A549 (cell line): ENCODE measurements around the gene RFX3. TPM values are rescaled to one million over a fixed set of nuclear protein-coding genes. Genes with fewer than 3 reads are reported as not detected.

Experiments
- ATAC-seq, 2 experiments: fragments of 200-7000 bp in 1 of 2; fragments of >200 bp in 1 of 2; cut with Nextera tagmentation in 1 of 2; cut with Tn5 transposase in 1 of 2; 3 replicates each; pipeline versions ENCODE4 v1.8.0 to v1.9.1; 2018 to 2020; ENCODE audit warnings: mild to moderate bottlenecking in 1 of 2, moderate library complexity in 1 of 2
- CTCF ChIA-PET: fragments of 300-600 bp; sonication (Branson Sonifier 250); formaldehyde crosslinking; extraction: SDS; loops from one replicate; lab custom pipeline; 2021; ENCODE audit warnings: antibody characterized with exemption, inconsistent platforms; lab: Yijun Ruan, JAX
- POLR2A ChIA-PET: fragments of 350-600 bp; formaldehyde crosslinking; extraction: SDS; loops from one replicate; lab custom pipeline; 2021; ENCODE audit warnings: antibody characterized with exemption, inconsistent platforms; lab: Yijun Ruan, JAX
- DNase-seq, 2 experiments: peaks; one replicate each; pipeline versions ENCODE4 v3.0.0 to v3.0.0-alpha.2; 2011 to 2016; ENCODE audit warnings: low read depth in 1 of 2, low spot score in 1 of 2
- FAIRE-seq: peaks from 2 replicates; lab custom pipeline; 2011; peaks lifted over from hg19 to GRCh38; lab: Jason Lieb, UNC
- H3K27ac ChIP-seq, 2 experiments: fragments of >200 bp; sonication (Bioruptor Twin); formaldehyde crosslinking; 3 replicates each; pipeline ENCODE4 v1.5.1; 2016 to 2017
- H3K4me1 ChIP-seq: fragments of >200 bp; sonication (Bioruptor Twin); formaldehyde crosslinking; 3 replicates; pipeline ENCODE4 v1.6.1; 2016
- H3K4me2 ChIP-seq: fragments of >200 bp; sonication (Bioruptor Twin); formaldehyde crosslinking; 3 replicates; pipeline ENCODE4 v1.6.1; 2016
- H3K4me3 ChIP-seq: fragments of >200 bp; sonication (Bioruptor Twin); formaldehyde crosslinking; 3 replicates; pipeline ENCODE4 v1.5.1; 2016
- H3K9me3 ChIP-seq: fragments of >200 bp; sonication (Bioruptor Twin); formaldehyde crosslinking; 3 replicates; pipeline ENCODE4 v1.6.1; 2016
- ATOH8 ChIP-seq: fragments of 250-450 bp; sonication (Bioruptor Pico); IDR thresholded peaks from 2 replicates; pipeline ENCODE4 v1.5.0; 2020; ENCODE audit warnings: low read depth, mild to moderate bottlenecking, moderate library complexity
- CBX2 ChIP-seq: fragments of 200-600 bp; sonication (generic); IDR thresholded peaks from 2 replicates; pipeline ENCODE4 v1.6.1; 2016; ENCODE audit warnings: low read depth, mild to moderate bottlenecking, borderline replicate concordance
- CHD4 ChIP-seq: fragments of 200-600 bp; sonication (generic); IDR thresholded peaks from 2 replicates; pipeline ENCODE4 v1.6.1; 2016; ENCODE audit warnings: antibody characterized with exemption, mild to moderate bottlenecking, borderline replicate concordance
- CTCF ChIP-seq: fragments of >200 bp; sonication (Bioruptor Twin); formaldehyde crosslinking; IDR thresholded peaks from 3 replicates; pipeline ENCODE4 v1.5.1; 2016
- ESRRA ChIP-seq: fragments of 150-350 bp; IDR thresholded peaks from 2 replicates; pipeline ENCODE4 v1.6.1; 2014; ENCODE audit warnings: mild to moderate bottlenecking, low read length, borderline replicate concordance
- FOSB ChIP-seq: fragments of 250-450 bp; sonication (Bioruptor Pico); IDR thresholded peaks from 2 replicates; pipeline ENCODE4 v1.5.0; 2020; ENCODE audit warnings: mild to moderate bottlenecking, moderate library complexity
- FOXS1 ChIP-seq: fragments of 250-450 bp; sonication (Bioruptor Pico); IDR thresholded peaks from 2 replicates; pipeline ENCODE4 v1.5.0; 2020; ENCODE audit warnings: mild to moderate bottlenecking, moderate library complexity
- GATA3 ChIP-seq: IDR thresholded peaks from 2 replicates; pipeline ENCODE4 v1.6.1; 2012; ENCODE audit warnings: borderline replicate concordance
- HDAC2 ChIP-seq: fragments of 200-600 bp; sonication (generic); IDR thresholded peaks from 2 replicates; pipeline ENCODE4 v1.6.1; 2016
- HEYL ChIP-seq: fragments of 250-450 bp; sonication (Bioruptor Pico); IDR thresholded peaks from 2 replicates; pipeline ENCODE4 v1.8.0; 2021; ENCODE audit warnings: mild to moderate bottlenecking, moderate library complexity
- HMGXB4 ChIP-seq: fragments of 250-450 bp; sonication (Bioruptor Pico); IDR thresholded peaks from 2 replicates; pipeline ENCODE4 v1.5.0; 2021; ENCODE audit warnings: mild to moderate bottlenecking, moderate library complexity, borderline replicate concordance
- HOXA7 ChIP-seq: fragments of 250-450 bp; sonication (Bioruptor Pico); IDR thresholded peaks from 2 replicates; pipeline ENCODE4 v1.5.0; 2020; ENCODE audit warnings: mild to moderate bottlenecking, moderate library complexity
- JUNB ChIP-seq: fragments of >200 bp; sonication (Bioruptor Twin); formaldehyde crosslinking; IDR thresholded peaks from 2 replicates; pipeline ENCODE4 v1.6.1; 2016
- KDM1A ChIP-seq: fragments of 200-600 bp; sonication (generic); IDR thresholded peaks from 2 replicates; pipeline ENCODE4 v1.6.1; 2016; ENCODE audit warnings: low read depth, mild to moderate bottlenecking
- KDM5A ChIP-seq: fragments of 200-600 bp; sonication (generic); IDR thresholded peaks from 2 replicates; pipeline ENCODE4 v1.6.1; 2016; ENCODE audit warnings: antibody characterized with exemption, mild to moderate bottlenecking
- MAZ ChIP-seq: fragments of 150-350 bp; IDR thresholded peaks from 2 replicates; pipeline ENCODE4 v1.6.1; 2014; ENCODE audit warnings: antibody characterized with exemption, low read depth, low read length, borderline replicate concordance
- MYC ChIP-seq: IDR thresholded peaks from 2 replicates; pipeline ENCODE4 v1.6.1; 2012; ENCODE audit warnings: mild to moderate bottlenecking, inconsistent platforms, low read length, improper control_type of control experiment, borderline replicate concordance
- NPAS2 ChIP-seq: fragments of 250-450 bp; sonication (Bioruptor Pico); IDR thresholded peaks from 2 replicates; pipeline ENCODE4 v1.8.0; 2022; ENCODE audit warnings: mild to moderate bottlenecking, moderate library complexity, borderline replicate concordance
- NR3C1 ChIP-seq: fragments of >200 bp; sonication (Bioruptor Twin); formaldehyde crosslinking; IDR thresholded peaks from 3 replicates; pipeline ENCODE4 v1.6.1; 2017
- PBX3 ChIP-seq: IDR thresholded peaks from 2 replicates; pipeline ENCODE4 v1.6.1; 2012
- POLR2A ChIP-seq: IDR thresholded peaks from 2 replicates; pipeline ENCODE4 v1.6.1; 2012; ENCODE audit warnings: mild to moderate bottlenecking, low read length
- RAD21 ChIP-seq, 2 experiments: fragments of >200 bp in 1 of 2; sonication (Bioruptor Twin) in 1 of 2; formaldehyde crosslinking in 1 of 2; IDR thresholded peaks in 1 of 2; conservative IDR thresholded peaks in 1 of 2; 2 replicates in 1 of 2; 3 replicates in 1 of 2; pipeline ENCODE4 v1.6.1; 2012 to 2018; ENCODE audit warnings: inconsistent platforms in 1 of 2
- RARB ChIP-seq: fragments of 250-450 bp; sonication (Bioruptor Pico); IDR thresholded peaks from 2 replicates; pipeline ENCODE4 v1.8.0; 2021; ENCODE audit warnings: mild to moderate bottlenecking, moderate library complexity
- RCOR1 ChIP-seq: fragments of 150-350 bp; IDR thresholded peaks from 2 replicates; pipeline ENCODE4 v1.6.1; 2014; ENCODE audit warnings: antibody characterized with exemption, low read length, low read depth
- SMC3 ChIP-seq: fragments of >200 bp; sonication (Bioruptor Twin); formaldehyde crosslinking; IDR thresholded peaks from 3 replicates; pipeline ENCODE4 v1.6.1; 2018; ENCODE audit warnings: inconsistent platforms
- SREBF2 ChIP-seq: fragments of 450-650 bp; IDR thresholded peaks from 2 replicates; pipeline ENCODE4 v1.6.1; 2014; ENCODE audit warnings: mild to moderate bottlenecking, moderate library complexity
- TP53 ChIP-seq: fragments of 250-450 bp; sonication (Bioruptor Pico); IDR thresholded peaks from 2 replicates; pipeline ENCODE4 v1.5.0; 2021; ENCODE audit warnings: mild to moderate bottlenecking, moderate library complexity
- ZC3H11A ChIP-seq: fragments of 450-650 bp; IDR thresholded peaks from 2 replicates; pipeline ENCODE4 v1.6.1; 2014; ENCODE audit warnings: antibody characterized with exemption, mild to moderate bottlenecking
- ZFP36 ChIP-seq: fragments of 450-650 bp; IDR thresholded peaks from 2 replicates; pipeline ENCODE4 v1.6.1; 2014; ENCODE audit warnings: borderline replicate concordance; ENCODE audit not compliant: partially characterized antibody
- WGBS: methylation state at CpG from one replicate; pipeline ENCODE4 v1.1.6; 2017; ENCODE audit errors: missing lambda C conversion rate; 5-methylcytosine and 5-hydroxymethylcytosine counted together
- polyA plus RNA-seq, 4 experiments: library from polyadenylated mRNA; depleted of rRNA in 3 of 4; stranded (reverse); fragments of >200 nt; fragmentation: RNase III in 1 of 4; extraction: RNeasy Plus Mini Kit Qiagen cat#74134 plus additional on column Dnase treatment in 1 of 4; gene quantifications; 2 replicates in 3 of 4; 3 replicates in 1 of 4; pipeline ENCODE4 v1.2.3, GENCODE V29; 2011 to 2017

RFX3 gene
- polyA plus RNA-seq, 2 of the 4 experiments (the other 2 are of a cell fraction) = 1.3 to 7.9 TPM

GRCh38 chr9:3336951-3337350 lies 188.8 kb downstream of the RFX3 start (continued):
- TF ChIP-seq CBX2 = no peak
- TF ChIP-seq KDM1A = no peak

GRCh38 chr9:3332802-3333201 lies 193.0 kb downstream of the RFX3 start:
- H3K4me3 ChIP-seq = no peak overlapping the region
- DNase-seq (no peak), FAIRE-seq (no peak), ATAC-seq (no peak)
- WGBS = 88% methylated on average over 2 of the region's 2 CpGs
- H3K4me2 ChIP-seq = no peak overlapping the region
- TF ChIP-seq HEYL (CRISPR knock-in tag) (no peak), POLR2A (no peak), NR3C1 (no peak), PBX3 (no peak), HDAC2 (no peak), FOXS1 (CRISPR knock-in tag) (no peak), MAZ (no peak), SREBF2 (no peak), KDM5A (no peak), CHD4 (no peak), JUNB (no peak), ATOH8 (no peak), MYC (no peak)
- CTCF ChIA-PET = no interaction called here
- H3K27ac ChIP-seq = no peak overlapping the region
- peaks cover 12% of the 10 kb centered on the region; the same call in 2 of the 3 replicates for H3K4me1 ChIP-seq
- no peaks in the 10 kb centered on the region for H3K9me3 ChIP-seq
- POLR2A ChIA-PET = no interaction called here

- ATAC-seq (peak; percentile 30 to 64; a peak in 4 of 6 replicates), DNase-seq (peak in 1 of 2 experiments; percentile 27)
- CTCF ChIA-PET = interaction anchor here (1.0 kb wide), 1 partner anchor 109 kb away, joined by 4 read pairs; no protein-coding TSS in a partner anchor
Measured at GRCh38 chr9:3331801-3332200, 194.0 kb downstream of the RFX3 start.

More at GRCh38 chr9:3331801-3332200, 194.0 kb downstream of the RFX3 start:
- Histone ChIP-seq H3K4me2 (no peak overlapping the region), H3K4me3 (no peak overlapping the region), H3K4me1 (peaks cover 12% of the 10 kb centered on the region; the same call in 2 of the 3 replicates), H3K9me3 (no peaks in the 10 kb centered on the region), H3K27ac (no peak overlapping the region)
- POLR2A ChIA-PET = no interaction called here
- no peak for FAIRE-seq
- 59% methylated on average over 2 of the region's 2 CpGs for WGBS
- peak; percentile 44 for TF ChIP-seq CTCF
- no peak for TF ChIP-seq TP53
- TF ChIP-seq HEYL (CRISPR knock-in tag) = no peak
- no peak for TF ChIP-seq MAZ
- TF ChIP-seq PBX3 = no peak
- no peak for TF ChIP-seq FOSB (CRISPR knock-in tag)
- peak; percentile 33 to 47; a peak in 3 of 5 replicates for TF ChIP-seq RAD21 (conservative IDR thresholded peaks at IDR 0.05 in 1 of 2, IDR thresholded peaks at IDR 0.05 in 1 of 2)
- TF ChIP-seq HMGXB4 (CRISPR knock-in tag) = no peak
- TF ChIP-seq HOXA7 (CRISPR knock-in tag) = no peak
- TF ChIP-seq KDM5A = no peak
- TF ChIP-seq ZC3H11A = no peak
- no peak for TF ChIP-seq RCOR1
- TF ChIP-seq RARB (CRISPR knock-in tag) = no peak
- TF ChIP-seq GATA3 = no peak
- TF ChIP-seq ZFP36 = no peak
- TF ChIP-seq NPAS2 (CRISPR knock-in tag) = no peak
- TF ChIP-seq JUNB = no peak
- TF ChIP-seq SMC3 = peak; percentile 35; the same call in 1 of the 3 replicates
- TF ChIP-seq NR3C1 = no peak
- TF ChIP-seq ESRRA = no peak
